HL-60 (cell line): ENCODE data around the gene P2RX6.
A peak's percentile ranks its signal among the peaks of the same experiment; 100 is the strongest.

Experiments used
- DNase-seq, 2 experiments: peaks; one replicate each; pipeline ENCODE4 v3.0.0-alpha.2; 2010 to 2020; ENCODE audit warnings: low read depth in 1 of 2, low spot score in 1 of 2
- H3K27ac ChIP-seq: fragments of 250-450 bp; sonication (Bioruptor Pico); replicated peaks from 2 replicates; pipeline ENCODE4 v1.5.1; 2020; ENCODE audit warnings: mild to moderate bottlenecking, moderate library complexity
- H3K27me3 ChIP-seq: fragments of 250-450 bp; sonication (Bioruptor Pico); 2 replicates; pipeline ENCODE4 v1.5.1; 2021; ENCODE audit warnings: mild to moderate bottlenecking, moderate library complexity; ENCODE audit not compliant: insufficient read depth, poor library complexity, severe bottlenecking
- H3K4me3 ChIP-seq: replicated peaks from 2 replicates; pipeline ENCODE4 v1.5.1; 2011; ENCODE audit warnings: mild to moderate bottlenecking, control low read depth, low read length; ENCODE audit not compliant: insufficient read depth
- CTCF ChIP-seq: IDR thresholded peaks from one replicate; pipeline ENCODE4 v1.5.1; 2011; ENCODE audit warnings: low read length, control low read depth, inconsistent platforms; ENCODE audit not compliant: insufficient read depth
- GABPA ChIP-seq: IDR thresholded peaks from 2 replicates; pipeline ENCODE4 v1.6.1; 2012; ENCODE audit warnings: low read depth
- POLR2AphosphoS5 ChIP-seq: IDR thresholded peaks from 2 replicates; pipeline ENCODE4 v1.6.1; 2012; ENCODE audit warnings: low read depth
- SPI1 ChIP-seq: IDR thresholded peaks from 2 replicates; pipeline ENCODE4 v1.6.1; 2012; ENCODE audit warnings: low read depth, mild to moderate bottlenecking, borderline replicate concordance
- TF ChIP-seq, protein P1 (sequence below): IDR thresholded peaks from 2 replicates; pipeline ENCODE4 v1.6.1; 2012; ENCODE audit warnings: low read depth; ENCODE audit not compliant: insufficient replicate concordance

The P2RX6 gene

DNA sequence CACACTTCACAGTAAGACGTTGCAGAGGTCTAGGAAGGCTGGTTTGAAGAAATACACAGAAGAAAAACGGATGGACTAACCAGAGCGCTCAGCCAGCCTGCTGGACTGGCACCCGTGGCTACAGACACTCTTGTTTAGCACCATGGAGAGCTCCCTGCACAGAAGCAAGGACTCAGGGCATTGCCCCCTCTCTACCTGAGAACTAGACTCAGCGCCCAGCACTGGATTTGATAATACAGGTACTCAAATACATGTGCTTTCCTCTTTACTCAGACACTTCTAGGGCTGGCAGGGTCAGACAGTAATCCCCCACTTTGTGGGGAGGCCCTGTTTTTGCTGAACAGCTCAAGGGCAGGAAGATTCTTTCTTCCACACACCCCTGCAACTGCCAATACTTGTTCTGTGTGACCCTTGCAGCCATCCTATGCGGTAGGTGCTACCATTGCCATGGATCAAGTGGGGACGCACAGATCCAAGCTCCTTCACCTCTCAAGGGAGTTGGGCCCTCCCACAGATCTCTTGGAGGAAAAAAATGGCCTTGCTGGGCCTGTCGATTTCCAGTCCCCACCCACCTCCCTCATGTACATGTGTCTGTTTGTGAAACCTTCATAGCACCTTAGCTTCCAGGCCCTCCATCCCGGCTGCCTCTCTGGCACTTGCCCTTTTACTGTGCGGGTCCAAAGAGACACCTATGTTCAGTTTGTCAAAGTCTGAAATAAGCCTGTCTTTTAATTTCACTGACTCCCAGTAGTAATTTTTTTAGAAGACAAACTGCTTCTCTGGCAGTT lies 5.1 kb upstream of the P2RX6 start:
- peak in 1 of 2 experiments; percentile 46 for DNase-seq
- H3K4me3 ChIP-seq = no peak overlapping the region

GRCh38 chr22:21010426-21011113 lies 4.4 kb upstream of the P2RX6 start:
- Histone ChIP-seq H3K27ac (no peak overlapping the region), H3K4me3 (no peak overlapping the region), H3K27me3 (peaks cover 19% of the 10 kb centered on the region)
- TF ChIP-seq SPI1 = no peak
- no peak for TF ChIP-seq POLR2AphosphoS5
- no peak for TF ChIP-seq CTCF
- TF ChIP-seq, protein P1, sequence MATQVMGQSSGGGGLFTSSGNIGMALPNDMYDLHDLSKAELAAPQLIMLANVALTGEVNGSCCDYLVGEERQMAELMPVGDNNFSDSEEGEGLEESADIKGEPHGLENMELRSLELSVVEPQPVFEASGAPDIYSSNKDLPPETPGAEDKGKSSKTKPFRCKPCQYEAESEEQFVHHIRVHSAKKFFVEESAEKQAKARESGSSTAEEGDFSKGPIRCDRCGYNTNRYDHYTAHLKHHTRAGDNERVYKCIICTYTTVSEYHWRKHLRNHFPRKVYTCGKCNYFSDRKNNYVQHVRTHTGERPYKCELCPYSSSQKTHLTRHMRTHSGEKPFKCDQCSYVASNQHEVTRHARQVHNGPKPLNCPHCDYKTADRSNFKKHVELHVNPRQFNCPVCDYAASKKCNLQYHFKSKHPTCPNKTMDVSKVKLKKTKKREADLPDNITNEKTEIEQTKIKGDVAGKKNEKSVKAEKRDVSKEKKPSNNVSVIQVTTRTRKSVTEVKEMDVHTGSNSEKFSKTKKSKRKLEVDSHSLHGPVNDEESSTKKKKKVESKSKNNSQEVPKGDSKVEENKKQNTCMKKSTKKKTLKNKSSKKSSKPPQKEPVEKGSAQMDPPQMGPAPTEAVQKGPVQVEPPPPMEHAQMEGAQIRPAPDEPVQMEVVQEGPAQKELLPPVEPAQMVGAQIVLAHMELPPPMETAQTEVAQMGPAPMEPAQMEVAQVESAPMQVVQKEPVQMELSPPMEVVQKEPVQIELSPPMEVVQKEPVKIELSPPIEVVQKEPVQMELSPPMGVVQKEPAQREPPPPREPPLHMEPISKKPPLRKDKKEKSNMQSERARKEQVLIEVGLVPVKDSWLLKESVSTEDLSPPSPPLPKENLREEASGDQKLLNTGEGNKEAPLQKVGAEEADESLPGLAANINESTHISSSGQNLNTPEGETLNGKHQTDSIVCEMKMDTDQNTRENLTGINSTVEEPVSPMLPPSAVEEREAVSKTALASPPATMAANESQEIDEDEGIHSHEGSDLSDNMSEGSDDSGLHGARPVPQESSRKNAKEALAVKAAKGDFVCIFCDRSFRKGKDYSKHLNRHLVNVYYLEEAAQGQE = no peak
- no peak for TF ChIP-seq GABPA
- no peak for DNase-seq

More for the DNA sequence above, 5.1 kb upstream of the P2RX6 start:
- TF ChIP-seq, protein P1 = peak; percentile 97
- no peak for TF ChIP-seq POLR2AphosphoS5
- H3K27me3 ChIP-seq = peaks cover 15% of the 10 kb centered on the region
- no peak overlapping the region for H3K27ac ChIP-seq

DNA sequence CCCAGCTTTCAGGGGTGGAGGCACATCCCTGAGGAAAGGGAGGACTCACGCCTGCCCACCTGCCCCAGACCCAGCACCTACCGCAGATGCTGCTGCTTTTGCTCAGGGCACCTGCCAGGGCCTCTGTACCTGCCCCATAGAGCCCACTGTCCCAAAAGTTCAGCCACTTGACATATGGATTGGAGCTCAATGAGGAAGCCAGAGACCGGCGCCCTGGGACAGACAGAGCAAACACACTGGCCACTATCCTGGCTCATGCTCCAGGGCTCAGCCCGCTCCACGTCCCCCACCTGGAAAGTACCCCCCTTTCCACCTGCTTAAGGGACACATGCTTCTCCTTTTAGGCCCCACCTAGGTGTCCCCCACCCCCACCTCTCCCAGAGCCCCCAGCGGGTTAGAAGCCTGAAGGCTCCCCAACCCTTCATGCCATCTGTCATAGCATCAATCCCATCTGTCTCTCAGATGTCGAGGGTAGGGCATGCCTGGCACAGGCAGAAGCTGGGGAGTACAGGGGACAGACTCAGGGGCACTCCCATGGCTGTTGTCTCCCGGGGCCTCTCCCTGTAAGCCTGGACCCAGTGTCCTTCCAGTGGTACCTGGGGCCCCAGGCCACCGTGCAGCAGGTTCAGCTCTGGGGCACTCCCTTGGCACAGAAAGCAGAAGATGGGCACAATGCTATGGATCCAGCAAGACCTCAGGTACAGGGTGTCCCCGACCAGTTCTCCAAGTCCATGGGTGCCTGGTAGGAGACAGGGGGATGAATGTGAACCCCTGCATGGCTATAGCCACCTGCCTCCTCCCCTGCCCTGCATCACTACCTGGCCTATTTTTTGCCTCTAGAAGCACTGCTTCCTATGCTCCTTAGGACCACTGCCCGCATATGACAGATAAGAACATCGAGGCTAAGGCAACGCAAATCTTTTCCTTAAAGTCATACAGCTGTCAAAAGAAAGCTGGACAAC lies 2.2 kb upstream of the P2RX6 start:
- H3K27me3 ChIP-seq = peaks cover 22% of the 10 kb centered on the region
- H3K4me3 ChIP-seq = no peak overlapping the region
- H3K27ac ChIP-seq = no peak overlapping the region
- TF ChIP-seq GABPA (no peak), POLR2AphosphoS5 (no peak), CTCF (no peak), SPI1 (no peak)
- TF ChIP-seq, protein P1 = no peak
- DNase-seq = no peak
